IMR-90 (cell line): ENCODE measurements around the gene RABEP2.

Experiments used
- CTCF ChIP-seq: conservative IDR thresholded peaks from 2 replicates; pipeline ENCODE4 v1.5.1; 2012; ENCODE audit warnings: mild to moderate bottlenecking, low read depth, low read length, improper control_type of control experiment
- POLR2A ChIP-seq: IDR thresholded peaks from 2 replicates; pipeline ENCODE4 v1.6.1; 2012; ENCODE audit warnings: mild to moderate bottlenecking, low read depth, low read length
- RAD21 ChIP-seq: IDR thresholded peaks from 2 replicates; pipeline ENCODE4 v1.6.1; 2012; ENCODE audit warnings: low read length, improper control_type of control experiment
- RFX5 ChIP-seq: IDR thresholded peaks from 2 replicates; pipeline ENCODE4 v1.8.0; 2012; ENCODE audit warnings: low read depth, mild to moderate bottlenecking, low read length, moderate library complexity
- USF2 ChIP-seq: fragments of 150-350 bp; IDR thresholded peaks from 2 replicates; pipeline ENCODE4 v1.6.1; 2017; ENCODE audit warnings: mild to moderate bottlenecking, antibody characterized with exemption, low read length, low read depth

DNA sequence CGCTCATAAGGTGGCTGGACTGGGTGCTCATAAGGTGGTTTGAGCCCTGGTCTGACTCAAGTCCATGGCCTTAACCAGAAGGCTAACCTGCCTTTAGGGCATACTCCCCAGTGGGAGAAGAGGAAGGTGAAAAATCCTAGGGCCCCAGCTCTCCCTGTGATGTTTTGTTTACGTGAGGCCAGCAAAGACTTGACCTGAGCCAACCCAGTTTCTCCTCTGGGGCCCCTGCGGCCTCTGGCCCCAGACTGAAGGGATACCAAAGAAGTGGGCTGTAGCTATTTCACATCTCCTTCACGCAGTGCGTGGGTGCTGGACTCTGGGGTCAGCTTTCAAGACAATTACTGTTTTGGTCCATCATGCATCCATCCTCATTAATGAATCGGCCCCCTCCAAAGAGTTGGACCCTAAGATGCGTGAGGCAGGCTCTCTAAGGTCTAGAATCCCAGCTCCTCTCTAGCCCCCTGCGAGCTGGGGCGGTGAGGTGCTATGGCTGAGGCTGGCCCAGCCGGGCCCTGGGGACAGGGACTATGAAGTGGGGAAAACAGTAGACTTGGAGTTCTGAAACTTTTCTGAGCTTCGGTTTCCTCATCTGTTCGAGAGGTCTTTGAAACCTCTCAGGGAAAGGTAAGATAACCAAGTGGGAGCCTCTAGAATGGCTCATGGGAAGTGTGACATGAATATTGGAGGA is 59.9 kb downstream of the RABEP2 start:
- TF ChIP-seq RFX5 (no peak), RAD21 (no peak), CTCF (no peak), USF2 (no peak), POLR2A (no peak)
